HG03469 (cell line): ENCODE results near the gene PDF.
A peak's percentile ranks its signal among the peaks of the same experiment; 100 is the strongest.
"Not testable (repeated sequence)": the region's sequence is repeated elsewhere in the genome, so short reads cannot be mapped to it uniquely, and the experiment has no call there.

Source experiments
- ATAC-seq: cut with Tn5 transposase; IDR thresholded peaks from one replicate; pipeline ENCODE4 v1.9.1; 2021; ENCODE audit warnings: mild to moderate bottlenecking, moderate library complexity, moderate number of reproducible peaks; ENCODE audit not compliant: unreplicated experiment

The PDF gene

DNA sequence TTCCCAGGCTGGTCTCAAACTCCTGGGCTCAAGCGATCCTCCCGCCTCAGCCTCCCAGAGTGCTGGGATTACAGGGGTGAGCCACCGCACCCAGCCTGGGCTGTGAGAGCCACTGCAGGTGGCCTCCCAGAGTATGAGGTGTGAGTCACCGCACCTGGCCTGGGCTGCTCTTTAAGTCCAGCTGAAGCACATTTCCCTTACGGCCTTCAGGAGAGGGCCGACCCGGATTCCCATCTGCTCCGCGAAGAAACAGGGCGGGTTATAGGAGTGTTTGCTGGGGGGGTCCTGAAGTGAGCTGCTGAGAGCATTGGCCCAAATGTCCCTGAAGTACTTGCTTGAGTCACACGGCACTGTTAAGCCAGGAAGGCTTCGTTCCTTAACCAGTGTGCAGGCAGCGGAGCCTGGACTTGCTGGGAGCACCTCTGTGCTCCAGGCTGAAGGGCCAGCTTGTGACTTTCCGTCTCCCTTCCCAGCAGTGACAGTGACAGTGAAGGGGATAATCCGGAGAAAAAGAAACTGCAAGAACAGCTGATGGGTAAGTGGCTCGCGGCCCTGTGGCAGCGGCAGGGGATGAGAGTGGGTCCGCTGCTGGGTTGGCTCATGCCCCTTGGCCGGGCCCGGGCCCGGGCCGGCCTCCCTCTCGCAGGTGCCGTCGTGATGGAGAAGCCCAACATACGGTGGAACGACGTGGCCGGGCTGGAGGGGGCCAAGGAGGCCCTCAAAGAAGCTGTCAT, 12.0 kb downstream of the PDF start:
- ATAC-seq, result no peak

DNA sequence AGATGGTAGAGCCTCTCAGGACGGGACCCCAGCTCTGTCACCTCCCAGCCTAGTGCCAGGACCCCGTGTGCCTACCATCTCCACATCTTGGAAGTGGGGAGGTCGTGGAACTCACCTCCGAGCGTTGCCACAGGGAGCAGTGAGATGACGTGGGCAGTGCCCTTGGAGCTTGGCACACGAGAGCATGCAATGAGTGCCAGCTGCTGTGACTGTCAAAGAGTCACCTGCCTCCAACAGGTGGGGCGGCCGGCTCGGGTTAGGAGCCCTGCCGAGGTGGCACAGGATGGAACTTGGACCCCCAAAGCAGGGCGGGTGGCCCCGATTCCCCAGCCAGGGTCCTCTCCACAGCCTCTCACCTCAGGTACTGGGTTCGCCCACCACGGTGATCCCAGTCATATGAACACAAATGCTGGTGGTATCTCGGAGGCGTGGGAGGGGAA, 13.8 kb downstream of the PDF start:
- ATAC-seq, result no peak

GRCh38 chr16:69315486-69316311, 14.7 kb downstream of the PDF start:
- no peak for ATAC-seq

- ATAC-seq, result no peak
These were observed 15.9 kb downstream of the PDF start for GRCh38 chr16:69314534-69314933.

GRCh38 chr16:69313469-69313868, 16.9 kb downstream of the PDF start:
- no peak for ATAC-seq

- peak; percentile 29 for ATAC-seq
These were observed 18.6 kb downstream of the PDF start for GRCh38 chr16:69311533-69312387.

DNA sequence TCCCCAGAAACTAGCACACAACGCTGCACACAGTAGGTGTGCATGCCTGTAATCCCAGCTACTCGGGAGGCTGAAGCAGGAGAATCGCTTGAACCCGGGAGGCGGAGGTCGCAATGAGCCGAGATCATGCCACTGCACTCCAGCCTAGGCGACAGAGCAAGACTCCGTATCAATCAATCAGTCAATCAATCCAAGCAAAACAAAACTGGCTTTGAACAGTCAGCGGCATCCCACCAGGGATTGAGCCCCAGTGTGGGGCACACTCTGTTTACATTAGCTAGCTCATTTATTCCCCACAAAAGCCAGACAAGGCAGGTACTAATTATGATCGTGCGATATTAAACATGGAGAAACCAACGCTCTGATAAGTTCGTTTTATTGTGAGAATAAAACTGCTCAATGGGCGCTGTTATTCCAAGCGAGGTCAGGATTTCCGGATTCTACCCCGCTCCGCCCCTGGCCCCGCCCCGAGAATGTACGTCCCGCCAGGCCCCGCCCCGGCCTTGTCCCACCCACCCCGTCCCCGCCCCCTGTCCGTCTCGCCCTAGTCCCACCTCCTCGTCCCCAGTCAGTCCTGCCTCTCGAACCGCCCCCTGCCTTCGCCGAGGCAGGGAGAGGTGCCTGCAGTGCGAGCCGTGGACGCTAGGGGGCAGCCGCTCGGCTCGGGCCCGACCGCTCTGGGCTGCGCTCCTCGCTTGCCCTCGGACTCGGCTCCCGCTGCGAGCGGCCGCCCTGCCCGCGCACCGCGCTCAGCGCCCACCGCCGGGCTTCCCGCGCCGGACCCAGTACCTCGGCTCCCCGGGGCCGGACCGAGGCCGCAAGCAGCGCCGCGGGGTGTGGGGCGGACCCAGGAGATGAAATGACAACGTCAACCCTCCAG, 19.5 kb downstream of the PDF start, which contains the start of gene VPS4A:
Gene VPS4A (plus strand): TSS at position 698 of the 880 bp plus-strand sequence. CDS start 162 bp downstream, at position 860.
- peak; percentile 76 for ATAC-seq

GRCh38 chr16:69309316-69309715, 21.1 kb downstream of the PDF start:
- ATAC-seq, result no peak

GRCh38 chr16:69307856-69308255, 22.5 kb downstream of the PDF start:
- no peak for ATAC-seq

GRCh38 chr16:69307091-69307490, 23.3 kb downstream of the PDF start:
- ATAC-seq, result no peak

DNA sequence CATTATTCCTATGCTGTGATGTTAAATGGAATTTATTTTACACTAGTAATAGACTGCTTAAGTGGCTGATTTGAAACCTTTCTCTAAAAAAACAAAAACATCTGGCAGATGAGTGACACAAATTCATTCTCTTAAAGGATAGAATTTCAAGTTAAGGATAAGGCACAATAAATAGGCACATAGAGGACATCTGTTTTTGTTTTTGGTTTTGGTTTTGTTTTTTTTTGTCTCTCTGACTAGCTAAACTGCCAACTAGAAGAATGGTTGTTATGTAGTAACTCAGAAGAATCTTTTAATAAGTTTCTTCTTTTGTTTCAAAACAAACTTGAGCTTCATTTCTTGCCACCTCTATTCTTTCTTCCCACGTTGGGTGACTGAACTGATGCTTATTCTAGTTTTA, 24.4 kb downstream of the PDF start:
- no peak for ATAC-seq

GRCh38 chr16:69302301-69302700, 28.1 kb downstream of the PDF start:
- ATAC-seq, result no peak

GRCh38 chr16:69301861-69302260, 28.5 kb downstream of the PDF start:
- ATAC-seq, result no peak

GRCh38 chr16:69301187-69301586, 29.2 kb downstream of the PDF start:
- ATAC-seq, result no peak

- no peak for ATAC-seq
These were observed 32.1 kb downstream of the PDF start for GRCh38 chr16:69298261-69298660.

DNA sequence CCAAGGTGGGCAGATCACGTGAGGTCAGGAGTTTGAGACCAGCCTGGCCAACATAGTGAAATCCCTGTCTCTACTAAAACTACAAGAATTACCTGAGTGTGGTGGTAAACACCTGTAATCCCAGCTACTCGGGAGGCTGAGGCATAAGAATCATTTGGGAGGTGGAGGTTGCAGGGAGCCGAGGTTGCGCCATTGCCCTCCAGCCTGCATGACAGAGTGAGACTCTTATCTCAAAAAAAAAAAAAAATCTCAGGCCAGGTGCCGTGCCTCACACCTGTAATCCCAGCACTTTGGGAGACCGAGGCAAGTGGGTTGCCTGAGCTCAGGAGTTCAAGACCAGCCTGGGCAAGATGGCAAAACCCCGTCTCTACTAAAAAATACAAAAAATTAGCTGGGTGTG, 33.6 kb downstream of the PDF start:
- ATAC-seq, result not testable (repeated sequence)

DNA sequence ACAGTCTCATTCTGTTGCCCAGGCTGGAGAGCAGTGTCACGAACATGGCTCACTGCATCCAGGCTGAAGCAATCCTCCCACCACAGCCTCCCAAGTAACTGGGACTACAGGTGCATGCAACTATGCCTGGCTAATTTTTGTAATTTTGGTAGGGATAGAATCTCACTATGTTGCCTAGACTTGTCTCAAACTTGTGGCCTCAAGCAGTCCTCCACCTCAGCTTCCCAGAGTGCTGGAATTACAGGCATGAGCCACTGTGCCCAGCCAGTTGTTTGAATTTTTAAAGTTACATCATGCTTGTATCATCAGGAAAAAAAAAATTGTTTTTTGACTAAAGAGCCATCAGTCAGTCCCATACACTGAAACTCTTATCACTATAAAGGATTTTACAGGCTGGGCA, 36.3 kb downstream of the PDF start:
- no peak for ATAC-seq

- no peak for ATAC-seq
These were observed 37.0 kb downstream of the PDF start for GRCh38 chr16:69293401-69293800.

DNA sequence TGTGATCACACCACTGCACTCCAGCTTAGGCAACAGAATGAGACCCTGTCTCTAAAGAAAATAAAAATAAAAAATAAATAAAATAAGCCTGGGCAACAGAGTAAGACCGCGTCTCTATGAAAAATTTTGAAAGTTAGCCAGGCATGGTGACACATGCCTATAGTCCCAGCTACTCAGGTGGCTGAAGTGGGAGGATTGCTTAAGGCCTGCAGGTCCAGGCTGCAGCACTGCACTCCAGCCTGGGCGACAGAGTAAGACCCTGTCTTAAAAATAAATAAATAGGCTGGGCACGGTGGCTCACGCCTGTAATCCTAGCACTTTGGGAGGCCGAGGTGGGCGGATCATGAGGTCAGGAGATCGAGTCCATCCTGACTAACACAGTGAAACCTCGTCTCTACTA, 38.7 kb downstream of the PDF start:
- not testable (repeated sequence) for ATAC-seq
